Measurements from ENCODE around the gene CFAP54.
"Not testable (repeated sequence)": the region's sequence is repeated elsewhere in the genome, so short reads cannot be mapped to it uniquely, and the experiment has no call there.

CFAP54 gene

GRCh38 chr12:96489392-96490056, at the start of gene CFAP54:
CFAP54 (plus strand) TSS chr12:96489577; CDS start chr12:96489610, 33 bp downstream.
- DNase-seq: peak; percentile 93

- DNase-seq: no peak
Measured at GRCh38 chr12:96441816-96442215, 47.6 kb upstream of the CFAP54 start.

- no peak for DNase-seq
Measured at GRCh38 chr12:96442906-96443305, 46.5 kb upstream of the CFAP54 start.

- DNase-seq: no peak
Measured at GRCh38 chr12:96444399-96444798, 45.0 kb upstream of the CFAP54 start.

GRCh38 chr12:96445691-96446583, 43.4 kb upstream of the CFAP54 start:
- no peak for DNase-seq

- DNase-seq: no peak
Measured at GRCh38 chr12:96447256-96447655, 42.1 kb upstream of the CFAP54 start.

- no peak for DNase-seq
Measured at GRCh38 chr12:96448300-96448699, 41.1 kb upstream of the CFAP54 start.

- DNase-seq: no peak
Measured at GRCh38 chr12:96452261-96452922, 37.0 kb upstream of the CFAP54 start.

GRCh38 chr12:96454396-96454795, 35.0 kb upstream of the CFAP54 start:
- no peak for DNase-seq

DNA sequence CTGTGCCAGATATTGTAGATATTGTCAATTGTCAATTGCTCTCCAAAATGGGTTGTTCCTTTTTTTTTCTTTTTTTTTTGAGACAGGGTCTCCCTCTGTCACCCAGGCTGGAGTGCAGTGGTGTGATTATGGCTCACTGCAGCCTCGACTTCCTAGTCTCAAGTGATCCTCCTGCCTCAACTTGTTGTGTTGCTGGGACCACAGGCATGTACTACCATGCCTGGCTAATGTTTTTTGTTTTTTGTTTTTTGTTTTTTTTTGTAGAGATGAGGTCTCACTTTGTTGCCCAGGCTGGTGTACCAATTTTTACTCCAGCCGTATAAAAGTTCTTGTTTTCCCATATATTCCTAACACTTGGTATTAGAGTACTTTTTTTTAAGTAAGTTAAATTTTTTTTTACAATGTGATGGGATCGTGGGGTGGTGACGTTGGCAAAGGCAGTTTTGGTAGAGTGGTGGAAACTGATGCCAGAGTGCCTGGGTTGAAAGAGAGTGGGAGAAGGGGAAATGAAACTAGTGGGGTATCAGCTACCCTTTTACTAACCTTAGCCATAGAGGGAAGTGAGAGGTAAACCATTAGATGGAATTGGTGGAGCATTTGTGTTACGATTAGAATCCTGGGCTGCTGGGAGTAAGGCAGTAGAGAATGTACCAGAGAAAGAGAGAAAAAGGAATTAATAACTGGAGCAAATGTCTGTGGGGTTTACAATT, 33.0 kb upstream of the CFAP54 start:
- no peak for DNase-seq

DNA sequence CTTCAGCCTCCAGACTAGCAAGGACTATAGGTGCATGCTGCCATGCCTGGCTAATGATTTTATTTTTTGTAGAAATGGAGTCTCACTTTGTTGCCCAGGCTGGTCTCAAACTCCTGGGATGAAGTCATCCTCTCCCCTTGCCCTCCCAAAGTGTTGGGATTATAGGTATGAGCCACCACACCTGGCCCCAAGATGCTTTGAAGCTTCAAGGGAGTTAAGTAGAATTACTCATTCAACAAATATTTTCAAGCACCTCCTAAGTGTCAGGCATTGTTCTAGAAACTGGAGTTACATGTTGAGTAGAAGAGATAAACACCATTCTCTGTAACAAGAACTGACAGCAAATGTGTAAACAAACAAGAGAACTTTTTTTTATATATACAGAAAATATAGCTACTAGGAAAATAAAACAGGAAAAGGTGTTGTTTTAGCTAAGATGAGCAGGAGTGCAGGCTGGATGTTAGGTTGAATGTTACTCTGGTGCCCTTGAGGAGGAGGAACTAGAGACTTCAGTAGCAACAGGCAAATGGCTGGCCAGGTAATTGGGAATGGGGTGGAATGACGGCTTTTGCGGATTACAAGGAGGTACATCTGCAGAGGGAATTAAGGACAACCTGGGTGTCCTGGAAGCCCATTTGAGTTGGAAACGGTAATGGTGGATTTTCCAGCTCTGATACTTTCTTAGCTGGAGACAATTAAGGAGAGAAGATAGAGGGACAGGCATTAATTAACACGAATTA, 32.0 kb upstream of the CFAP54 start:
- DNase-seq: peak; percentile 70

- DNase-seq: not testable (repeated sequence)
Measured at GRCh38 chr12:96459281-96459680, 30.1 kb upstream of the CFAP54 start.

DNA sequence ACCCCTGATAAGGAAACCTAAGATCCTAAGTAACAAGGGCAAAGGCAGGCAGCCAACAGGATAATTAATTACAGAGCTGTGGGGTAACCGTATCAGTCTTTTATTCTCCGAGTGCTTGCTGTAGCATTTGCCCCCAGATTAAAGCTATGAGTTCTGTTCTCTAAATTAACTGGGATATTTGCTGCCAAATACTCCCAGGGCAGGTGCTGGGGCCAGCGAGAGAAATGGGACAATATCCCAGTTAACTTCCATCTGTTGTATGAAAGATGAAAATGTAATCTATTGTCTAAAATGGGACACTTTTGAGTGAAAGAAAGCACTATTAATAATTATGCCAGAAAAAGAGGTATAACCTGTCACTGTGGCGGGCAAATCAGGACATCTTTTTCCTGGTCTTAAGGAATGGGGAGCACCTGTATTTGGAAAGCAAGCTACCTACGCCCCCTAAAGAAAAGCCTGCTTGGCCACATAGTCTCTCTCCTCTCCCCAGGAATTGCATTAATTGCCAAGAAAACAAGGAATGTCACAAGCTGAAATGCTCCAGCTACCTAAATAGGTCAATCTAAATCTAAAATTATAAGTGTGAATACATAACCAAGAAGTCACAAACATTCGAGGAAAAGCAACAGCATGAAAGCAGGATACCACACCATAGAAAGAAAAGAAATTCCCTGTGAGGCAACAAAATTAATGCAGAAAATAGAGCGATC, 26.7 kb upstream of the CFAP54 start:
- DNase-seq: no peak

- DNase-seq: no peak
Measured at GRCh38 chr12:96465896-96466295, 23.5 kb upstream of the CFAP54 start.

- peak; percentile 85 for DNase-seq
Measured at GRCh38 chr12:96466939-96467751, 22.2 kb upstream of the CFAP54 start.

GRCh38 chr12:96471368-96472050, 17.9 kb upstream of the CFAP54 start:
- no peak for DNase-seq

DNA sequence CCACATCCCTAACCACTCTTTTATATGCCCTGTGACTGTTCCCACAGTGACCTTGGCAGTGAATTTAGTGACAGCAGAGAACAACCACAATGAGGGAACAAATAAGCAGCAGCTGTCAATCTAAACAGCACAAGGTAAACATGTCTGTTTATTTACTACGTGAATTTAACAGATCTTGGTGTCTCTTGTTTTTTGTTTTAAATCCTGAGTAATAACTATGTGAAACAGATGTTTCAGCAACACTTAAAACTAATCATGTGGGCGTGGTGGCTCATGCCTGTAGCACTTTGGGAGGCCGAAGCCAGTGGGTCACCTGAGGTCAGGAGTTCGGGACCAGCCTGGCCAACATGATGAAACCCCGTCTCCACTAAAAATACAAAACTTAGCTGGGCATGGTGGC, 17.0 kb upstream of the CFAP54 start:
- no peak for DNase-seq

GRCh38 chr12:96473394-96474093, 15.8 kb upstream of the CFAP54 start:
- no peak for DNase-seq

- DNase-seq: no peak
Measured at GRCh38 chr12:96474206-96474605, 15.2 kb upstream of the CFAP54 start.
